Spleen (tissue), 7 donors: ENCODE measurements around the gene HMOX2.

Experiments
- POLR2A ChIP-seq, 3 donors: fragments of 450-650 bp; IDR thresholded peaks; one replicate each; pipeline ENCODE4 v1.5.1; 2017; ENCODE audit warnings: antibody characterized with exemption in 3 of 3, mild to moderate bottlenecking in 1 of 3
- POLR2AphosphoS5 ChIP-seq, 3 donors: sonication (generic); formaldehyde crosslinking; IDR thresholded peaks; one replicate each; pipeline ENCODE4 v1.5.1; 2017; ENCODE audit warnings: antibody characterized with exemption in 3 of 3
- TF ChIP-seq, protein P1 (sequence below), 11 experiments: fragments of 200-600 bp in 7 of 11; fragments of 450-650 bp in 4 of 11; sonication (generic) in 4 of 11; IDR thresholded peaks in 8 of 11; conservative IDR thresholded peaks in 3 of 11; 1 replicate in 7 of 11; 2 replicates in 4 of 11; pipeline versions ENCODE4 v1.4.0 to v1.8.0; 2016 to 2021; ENCODE audit warnings: antibody characterized with exemption in 11 of 11, inconsistent platforms in 4 of 11, mild to moderate bottlenecking in 1 of 11
- donor health status: DM: no; HTN: no; CAD: no; lungs with moderate emphysema.
- donor health status: DM: no; HTN: no; CAD: no.
- donor health status: DM: no; HTN: no; CAD: no.

DNA sequence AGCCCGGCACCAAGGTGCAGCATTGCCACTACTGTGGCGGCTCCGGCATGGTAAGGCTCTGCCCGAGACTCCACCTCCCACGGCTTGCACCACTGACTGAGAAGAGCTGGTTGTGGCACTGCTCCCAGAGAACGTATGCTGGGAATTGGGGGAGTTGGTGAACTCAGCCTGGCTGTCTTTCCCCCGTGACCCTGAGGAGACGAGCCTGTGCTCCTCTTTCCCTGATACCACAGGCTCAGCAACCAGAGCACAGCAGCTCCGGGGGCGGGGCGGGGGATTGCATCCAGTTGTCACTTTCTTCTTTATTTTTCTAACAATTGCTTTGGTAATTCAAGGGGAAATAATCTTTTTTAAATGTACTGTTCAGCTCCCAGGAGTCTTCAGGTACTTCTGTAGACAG, 33.8 kb upstream of the HMOX2 start:
- TF ChIP-seq, protein P1, sequence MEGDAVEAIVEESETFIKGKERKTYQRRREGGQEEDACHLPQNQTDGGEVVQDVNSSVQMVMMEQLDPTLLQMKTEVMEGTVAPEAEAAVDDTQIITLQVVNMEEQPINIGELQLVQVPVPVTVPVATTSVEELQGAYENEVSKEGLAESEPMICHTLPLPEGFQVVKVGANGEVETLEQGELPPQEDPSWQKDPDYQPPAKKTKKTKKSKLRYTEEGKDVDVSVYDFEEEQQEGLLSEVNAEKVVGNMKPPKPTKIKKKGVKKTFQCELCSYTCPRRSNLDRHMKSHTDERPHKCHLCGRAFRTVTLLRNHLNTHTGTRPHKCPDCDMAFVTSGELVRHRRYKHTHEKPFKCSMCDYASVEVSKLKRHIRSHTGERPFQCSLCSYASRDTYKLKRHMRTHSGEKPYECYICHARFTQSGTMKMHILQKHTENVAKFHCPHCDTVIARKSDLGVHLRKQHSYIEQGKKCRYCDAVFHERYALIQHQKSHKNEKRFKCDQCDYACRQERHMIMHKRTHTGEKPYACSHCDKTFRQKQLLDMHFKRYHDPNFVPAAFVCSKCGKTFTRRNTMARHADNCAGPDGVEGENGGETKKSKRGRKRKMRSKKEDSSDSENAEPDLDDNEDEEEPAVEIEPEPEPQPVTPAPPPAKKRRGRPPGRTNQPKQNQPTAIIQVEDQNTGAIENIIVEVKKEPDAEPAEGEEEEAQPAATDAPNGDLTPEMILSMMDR (IDR thresholded peaks at IDR 0.05 in 8 of 11, conservative IDR thresholded peaks at IDR 0.05 in 3 of 11) = no peak
- no peak for TF ChIP-seq POLR2AphosphoS5 (IDR thresholded peaks at IDR 0.05)
- no peak for TF ChIP-seq POLR2A (IDR thresholded peaks at IDR 0.05)
